ENCODE data around the gene CLK2. TPM values are rescaled to one million over a fixed set of nuclear protein-coding genes. Genes with fewer than 3 reads are reported as not detected.

The CLK2 gene
- total RNA-seq, 2 donors from 2014 or later: 69.8 to 82.3 TPM

- H3K9me3 Mint-ChIP-seq: no peaks in the 10 kb centered on the region
- no peak for DNase-seq
- H3K4me3 Mint-ChIP-seq: no peak overlapping the region
- no peak overlapping the region for H3K9ac ChIP-seq (ENCODE audit: extremely low read depth, low read length, poor library complexity, severe bottlenecking)
- H3K9me3 ChIP-seq (ENCODE audit: control insufficient read depth, low read length): no peaks in the 10 kb centered on the region
- peaks cover 13% of the 10 kb centered on the region for H3K4me1 Mint-ChIP-seq
- H3K36me3 ChIP-seq (ENCODE audit: control insufficient read depth, insufficient read depth, low read length): peaks cover 70% of the 10 kb centered on the region
- H3K4me1 ChIP-seq (ENCODE audit: control insufficient read depth, insufficient read depth, low read length): no peaks in the 10 kb centered on the region
- peaks cover 63% of the 10 kb centered on the region for H3K36me3 Mint-ChIP-seq (ENCODE audit: low read depth)
- WGBS, 2 experiments (ENCODE audit: insufficient coverage in 1 of 2, insufficient read length in 1 of 2): 92 to 94% methylated on average over 9 to 11 of the region's 11 CpGs
- H3K27ac ChIP-seq (ENCODE audit: low read depth, low read length): no peak overlapping the region
- H3K27ac Mint-ChIP-seq: peak overlapping the region; percentile 94
- no peak overlapping the region for H3K4me3 ChIP-seq (ENCODE audit: low read length)
- no peaks in the 10 kb centered on the region for H3K27me3 Mint-ChIP-seq (ENCODE audit: insufficient read depth)
- no peaks in the 10 kb centered on the region for H3K27me3 ChIP-seq (ENCODE audit: control insufficient read depth, insufficient read depth, low read length, poor library complexity, severe bottlenecking)
- no peak for TF ChIP-seq CTCF (conservative IDR thresholded peaks at IDR 0.05)
Observed at GRCh38 chr1:155263067-155263466, 10.2 kb downstream of the CLK2 start.

- H3K36me3 Mint-ChIP-seq (ENCODE audit: low read depth): peaks cover 61% of the 10 kb centered on the region
Observed at GRCh38 chr1:155261852-155262673, 11.2 kb downstream of the CLK2 start, which contains the start of gene SCAMP3. TSS of gene SCAMP3 (minus strand) at chr1:155262360. CDS start at chr1:155262151, 209 bp downstream.

GRCh38 chr1:155261493-155261851 lies 11.8 kb downstream of the CLK2 start:
- Histone ChIP-seq H3K27ac (ENCODE audit: low read depth, low read length) (peak overlapping the region; percentile 59), H3K9ac (ENCODE audit: extremely low read depth, low read length, poor library complexity, severe bottlenecking) (peak overlapping the region; percentile 56), H3K4me3 (ENCODE audit: low read length) (peak overlapping the region; percentile 92), H3K9me3 (ENCODE audit: control insufficient read depth, low read length) (no peaks in the 10 kb centered on the region), H3K4me1 (ENCODE audit: control insufficient read depth, insufficient read depth, low read length) (no peaks in the 10 kb centered on the region), H3K27me3 (ENCODE audit: control insufficient read depth, insufficient read depth, low read length, poor library complexity, severe bottlenecking) (no peaks in the 10 kb centered on the region), H3K36me3 (ENCODE audit: control insufficient read depth, insufficient read depth, low read length) (peaks cover 55% of the 10 kb centered on the region)
- TF ChIP-seq CTCF (conservative IDR thresholded peaks at IDR 0.05): peak; percentile 49
- DNase-seq: no peak
- Mint-ChIP-seq H3K27me3 (ENCODE audit: insufficient read depth) (no peaks in the 10 kb centered on the region), H3K4me1 (peaks cover 13% of the 10 kb centered on the region), H3K4me3 (peak overlapping the region; percentile 91), H3K27ac (peak overlapping the region; percentile 94), H3K9me3 (no peaks in the 10 kb centered on the region), H3K36me3 (ENCODE audit: low read depth) (peaks cover 56% of the 10 kb centered on the region)
- WGBS, 2 experiments (ENCODE audit: insufficient coverage in 1 of 2, insufficient read length in 1 of 2): 5 to 7% methylated on average over 6 to 9 of the region's 9 CpGs

More at GRCh38 chr1:155261852-155262673, 11.2 kb downstream of the CLK2 start, which contains the start of gene SCAMP3:
- WGBS, 2 experiments (ENCODE audit: insufficient coverage in 1 of 2, insufficient read length in 1 of 2): 2 to 5% methylated on average over 22 to 47 of the region's 47 CpGs
- Histone ChIP-seq H3K9me3 (ENCODE audit: control insufficient read depth, low read length) (no peaks in the 10 kb centered on the region), H3K36me3 (ENCODE audit: control insufficient read depth, insufficient read depth, low read length) (peaks cover 60% of the 10 kb centered on the region), H3K4me3 (ENCODE audit: low read length) (peak within 1 kb of the TSS; percentile 92), H3K27ac (ENCODE audit: low read depth, low read length) (peak within 1 kb of the TSS; percentile 59), H3K9ac (ENCODE audit: extremely low read depth, low read length, poor library complexity, severe bottlenecking) (peak within 1 kb of the TSS; percentile 56), H3K27me3 (ENCODE audit: control insufficient read depth, insufficient read depth, low read length, poor library complexity, severe bottlenecking) (no peaks in the 10 kb centered on the region), H3K4me1 (ENCODE audit: control insufficient read depth, insufficient read depth, low read length) (no peaks in the 10 kb centered on the region)
- no peaks in the 10 kb centered on the region for H3K27me3 Mint-ChIP-seq (ENCODE audit: insufficient read depth)
- H3K4me3 Mint-ChIP-seq: peak within 1 kb of the TSS; percentile 91
- peak; percentile 98 for DNase-seq
- H3K27ac Mint-ChIP-seq: peak within 1 kb of the TSS; percentile 94
- no peak for TF ChIP-seq CTCF (conservative IDR thresholded peaks at IDR 0.05)
- no peaks in the 10 kb centered on the region for H3K9me3 Mint-ChIP-seq
- peaks cover 13% of the 10 kb centered on the region for H3K4me1 Mint-ChIP-seq
